Measurements from ENCODE around the gene CCT6B. TPM values are rescaled to one million over a fixed set of nuclear protein-coding genes. Genes with fewer than 3 reads are reported as not detected.
"Not testable (repeated sequence)": the region's sequence is repeated elsewhere in the genome, so short reads cannot be mapped to it uniquely, and the experiment has no call there.

CCT6B gene
- total and polyA plus RNA-seq, 12 donors = 2.1 to 14.3 (median 4.7) TPM

DNA sequence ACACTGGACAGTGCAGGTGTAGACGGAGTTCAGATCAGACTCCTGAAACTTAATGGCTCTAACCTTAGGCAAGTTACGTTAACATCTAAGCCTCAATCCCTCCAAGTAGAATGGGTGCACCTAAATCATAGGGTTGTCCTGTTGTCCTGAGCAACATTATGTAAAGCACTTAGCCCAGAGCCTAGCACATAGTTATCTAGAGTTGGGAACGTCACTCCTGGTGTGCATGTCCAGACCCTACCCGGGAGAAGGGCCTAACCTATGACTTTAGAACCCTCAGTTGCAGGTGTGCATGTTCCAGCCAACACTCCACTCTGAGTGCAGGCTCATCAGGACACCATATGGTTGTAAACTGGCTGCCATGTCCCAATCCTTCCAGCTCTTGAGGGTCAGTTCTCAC lies 45.1 kb upstream of the CCT6B start:
- no peak for DNase-seq
- intact Hi-C loops (cut with DNase I) = no loop called here

GRCh38 chr17:35003778-35004177 lies 42.5 kb upstream of the CCT6B start:
- H3K27ac ChIP-seq = no peak overlapping the region

More for the DNA sequence above, 45.1 kb upstream of the CCT6B start:
- no peak overlapping the region for H3K27ac ChIP-seq
- H3K27me3 ChIP-seq = no peaks in the 10 kb centered on the region
- no peak for TF ChIP-seq POLR2A (IDR thresholded peaks at IDR 0.05)
- TF ChIP-seq, protein P1, sequence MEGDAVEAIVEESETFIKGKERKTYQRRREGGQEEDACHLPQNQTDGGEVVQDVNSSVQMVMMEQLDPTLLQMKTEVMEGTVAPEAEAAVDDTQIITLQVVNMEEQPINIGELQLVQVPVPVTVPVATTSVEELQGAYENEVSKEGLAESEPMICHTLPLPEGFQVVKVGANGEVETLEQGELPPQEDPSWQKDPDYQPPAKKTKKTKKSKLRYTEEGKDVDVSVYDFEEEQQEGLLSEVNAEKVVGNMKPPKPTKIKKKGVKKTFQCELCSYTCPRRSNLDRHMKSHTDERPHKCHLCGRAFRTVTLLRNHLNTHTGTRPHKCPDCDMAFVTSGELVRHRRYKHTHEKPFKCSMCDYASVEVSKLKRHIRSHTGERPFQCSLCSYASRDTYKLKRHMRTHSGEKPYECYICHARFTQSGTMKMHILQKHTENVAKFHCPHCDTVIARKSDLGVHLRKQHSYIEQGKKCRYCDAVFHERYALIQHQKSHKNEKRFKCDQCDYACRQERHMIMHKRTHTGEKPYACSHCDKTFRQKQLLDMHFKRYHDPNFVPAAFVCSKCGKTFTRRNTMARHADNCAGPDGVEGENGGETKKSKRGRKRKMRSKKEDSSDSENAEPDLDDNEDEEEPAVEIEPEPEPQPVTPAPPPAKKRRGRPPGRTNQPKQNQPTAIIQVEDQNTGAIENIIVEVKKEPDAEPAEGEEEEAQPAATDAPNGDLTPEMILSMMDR (IDR thresholded peaks at IDR 0.05) = no peak
- H3K36me3 ChIP-seq (replicated peaks in 1 of 2) = peaks cover 0 to 18% of the 10 kb centered on the region in 2 donors
- no peak overlapping the region for H3K4me3 ChIP-seq
- WGBS, 4 donors = 83 to 93% (median 91%) methylated on average over 2 to 4 of the region's 4 CpGs
- H3K9me3 ChIP-seq (replicated peaks in 1 of 3) = no peaks in the 10 kb centered on the region
- no peaks in the 10 kb centered on the region for H3K4me1 ChIP-seq (replicated peaks in 1 of 2)

DNA sequence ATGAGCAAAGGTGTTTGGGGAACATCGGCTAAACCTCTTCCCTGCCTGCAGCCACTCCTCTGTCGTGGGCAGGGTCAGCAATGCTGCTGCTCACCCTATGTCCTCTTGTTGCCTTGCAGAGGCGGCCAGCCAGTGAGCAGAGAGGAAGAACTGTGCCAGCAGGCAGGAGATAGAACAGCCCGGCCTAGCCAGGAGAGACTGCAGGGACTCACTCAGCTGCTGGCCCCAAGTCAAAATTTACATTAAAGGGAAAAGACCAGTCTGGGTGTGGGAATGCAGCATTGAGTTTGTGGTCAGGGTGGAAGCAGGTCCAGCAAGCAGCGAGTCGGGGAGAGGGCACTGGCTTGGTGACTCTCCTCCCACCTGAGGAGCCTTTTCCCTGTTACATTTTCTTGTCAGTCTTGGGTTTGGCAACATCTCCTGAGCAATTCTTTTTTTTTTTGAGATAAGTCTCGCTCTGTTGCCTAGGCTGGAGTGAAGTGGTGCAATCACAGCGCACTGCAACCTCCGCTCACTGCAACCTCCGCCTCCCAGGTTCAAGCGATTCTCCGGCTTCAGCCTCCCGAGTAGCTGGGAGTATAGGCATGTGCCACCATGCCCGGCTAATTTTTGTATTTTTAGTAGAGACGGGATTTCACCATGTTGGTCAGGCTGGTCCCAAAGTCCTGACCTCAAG lies 41.8 kb upstream of the CCT6B start:
- H3K27ac ChIP-seq = no peak overlapping the region
- WGBS, 4 donors = 82 to 91% (median 87%) methylated on average over 15 of the region's 15 CpGs
- no peak overlapping the region for H3K4me3 ChIP-seq
- H3K27me3 ChIP-seq = no peaks in the 10 kb centered on the region
- intact Hi-C loops (cut with DNase I) = no loop called here
- no peaks in the 10 kb centered on the region for H3K4me1 ChIP-seq (replicated peaks in 1 of 2)
- TF ChIP-seq, protein P1 (IDR thresholded peaks at IDR 0.05) = no peak
- TF ChIP-seq POLR2A (IDR thresholded peaks at IDR 0.05) = no peak
- no peak for DNase-seq
- H3K36me3 ChIP-seq (replicated peaks in 1 of 2) = peaks cover 0 to 35% of the 10 kb centered on the region in 2 donors
- no peaks in the 10 kb centered on the region for H3K9me3 ChIP-seq (replicated peaks in 1 of 3)

More at GRCh38 chr17:35003778-35004177, 42.5 kb upstream of the CCT6B start:
- TF ChIP-seq POLR2A (IDR thresholded peaks at IDR 0.05) = no peak
- Histone ChIP-seq H3K27me3 (no peaks in the 10 kb centered on the region), H3K4me1 (replicated peaks in 1 of 2) (no peaks in the 10 kb centered on the region), H3K4me3 (no peak overlapping the region), H3K36me3 (replicated peaks in 1 of 2) (peaks cover 0 to 28% of the 10 kb centered on the region in 2 donors), H3K9me3 (replicated peaks in 1 of 3) (no peaks in the 10 kb centered on the region)
- 89 to 93% (median 91%) methylated on average over 3 to 4 of the region's 4 CpGs for WGBS, 4 donors
- no peak for DNase-seq
- intact Hi-C loops (cut with DNase I) = no loop called here

GRCh38 chr17:35001549-35001948 lies 40.3 kb upstream of the CCT6B start:
- H3K27me3 ChIP-seq = no peaks in the 10 kb centered on the region
- DNase-seq = no peak
- H3K4me3 ChIP-seq = no peak overlapping the region
- H3K27ac ChIP-seq = no peak overlapping the region
- H3K36me3 ChIP-seq (replicated peaks in 1 of 2) = peaks cover 0 to 39% of the 10 kb centered on the region in 2 donors
- H3K4me1 ChIP-seq (replicated peaks in 1 of 2) = peaks cover 0 to 13% of the 10 kb centered on the region in 2 donors
- TF ChIP-seq, protein P1 (IDR thresholded peaks at IDR 0.05) = no peak
- TF ChIP-seq POLR2A (IDR thresholded peaks at IDR 0.05) = no peak
- H3K9me3 ChIP-seq (replicated peaks in 1 of 3) = no peaks in the 10 kb centered on the region
- 79 to 84% (median 84%) methylated on average over 2 of the region's 2 CpGs for WGBS, 4 donors
- intact Hi-C loops (cut with DNase I) = no loop called here

- DNase-seq; H3K27me3 ChIP-seq; H3K27ac ChIP-seq; H3K4me3 ChIP-seq; H3K9me3 ChIP-seq (replicated peaks in 1 of 3); intact Hi-C loops (cut with DNase I): not testable (repeated sequence)
- Histone ChIP-seq H3K36me3 (replicated peaks in 1 of 2) (peaks cover 0 to 39% of the 10 kb centered on the region in 2 donors), H3K4me1 (replicated peaks in 1 of 2) (peaks cover 0 to 13% of the 10 kb centered on the region in 2 donors)
- 92 to 96% (median 93%) methylated on average over 14 of the region's 14 CpGs for WGBS, 4 donors
Observed at GRCh38 chr17:35000965-35001364, 39.7 kb upstream of the CCT6B start.

Data from adrenal gland (tissue), 12 donors.